Thyroid gland (tissue), 4 donors: ENCODE data around the gene RASSF9.

Source experiments
- POLR2A ChIP-seq, 2 donors: fragments of 450-650 bp; IDR thresholded peaks; one replicate each; pipeline ENCODE4 v1.6.1; 2017; ENCODE audit warnings: antibody characterized with exemption in 2 of 2, mild to moderate bottlenecking in 2 of 2, moderate library complexity in 1 of 2
- TF ChIP-seq, protein P1 (sequence below), 6 experiments: fragments of 200-600 bp in 3 of 6; fragments of 450-650 bp in 3 of 6; sonication (generic) in 3 of 6; IDR thresholded peaks; one replicate each; pipeline ENCODE4 v1.5.1; 2016 to 2019; ENCODE audit warnings: antibody characterized with exemption in 6 of 6, mild to moderate bottlenecking in 2 of 6, inconsistent platforms in 1 of 6, moderate library complexity in 1 of 6

DNA sequence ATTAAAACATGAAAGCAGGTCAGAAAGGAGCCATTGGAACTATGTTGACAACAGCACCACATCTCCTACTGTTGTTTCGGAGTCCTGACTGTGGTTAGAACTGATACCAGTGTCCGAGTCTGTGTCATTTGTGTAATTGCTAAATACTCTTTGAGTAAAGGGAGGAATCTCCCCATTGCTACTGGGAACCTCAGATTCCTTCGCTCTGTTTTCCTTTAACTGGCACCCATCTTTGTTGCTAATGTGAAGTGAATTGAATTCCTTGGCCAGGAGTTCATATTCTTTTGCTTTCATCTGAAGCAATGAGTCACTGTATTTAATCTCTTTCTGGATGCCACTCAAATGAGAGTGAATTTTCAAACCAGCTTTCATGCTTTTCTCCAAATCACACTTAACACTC, 31.5 kb downstream of the RASSF9 start:
- TF ChIP-seq, protein P1, sequence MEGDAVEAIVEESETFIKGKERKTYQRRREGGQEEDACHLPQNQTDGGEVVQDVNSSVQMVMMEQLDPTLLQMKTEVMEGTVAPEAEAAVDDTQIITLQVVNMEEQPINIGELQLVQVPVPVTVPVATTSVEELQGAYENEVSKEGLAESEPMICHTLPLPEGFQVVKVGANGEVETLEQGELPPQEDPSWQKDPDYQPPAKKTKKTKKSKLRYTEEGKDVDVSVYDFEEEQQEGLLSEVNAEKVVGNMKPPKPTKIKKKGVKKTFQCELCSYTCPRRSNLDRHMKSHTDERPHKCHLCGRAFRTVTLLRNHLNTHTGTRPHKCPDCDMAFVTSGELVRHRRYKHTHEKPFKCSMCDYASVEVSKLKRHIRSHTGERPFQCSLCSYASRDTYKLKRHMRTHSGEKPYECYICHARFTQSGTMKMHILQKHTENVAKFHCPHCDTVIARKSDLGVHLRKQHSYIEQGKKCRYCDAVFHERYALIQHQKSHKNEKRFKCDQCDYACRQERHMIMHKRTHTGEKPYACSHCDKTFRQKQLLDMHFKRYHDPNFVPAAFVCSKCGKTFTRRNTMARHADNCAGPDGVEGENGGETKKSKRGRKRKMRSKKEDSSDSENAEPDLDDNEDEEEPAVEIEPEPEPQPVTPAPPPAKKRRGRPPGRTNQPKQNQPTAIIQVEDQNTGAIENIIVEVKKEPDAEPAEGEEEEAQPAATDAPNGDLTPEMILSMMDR (IDR thresholded peaks at IDR 0.05): no peak
- TF ChIP-seq POLR2A (IDR thresholded peaks at IDR 0.05): no peak
